Dedifferentiated amniotic fluid mesenchymal stem cell (primary cell): ENCODE measurements around the gene ARMC2.
"Not testable (repeated sequence)": the region's sequence is repeated elsewhere in the genome, so short reads cannot be mapped to it uniquely, and the experiment has no call there.

Experiments used
- DNase-seq: peaks from one replicate; pipeline ENCODE4 v3.0.0-alpha.2; 2016; ENCODE audit errors: extremely low spot score

Gene ARMC2

DNA sequence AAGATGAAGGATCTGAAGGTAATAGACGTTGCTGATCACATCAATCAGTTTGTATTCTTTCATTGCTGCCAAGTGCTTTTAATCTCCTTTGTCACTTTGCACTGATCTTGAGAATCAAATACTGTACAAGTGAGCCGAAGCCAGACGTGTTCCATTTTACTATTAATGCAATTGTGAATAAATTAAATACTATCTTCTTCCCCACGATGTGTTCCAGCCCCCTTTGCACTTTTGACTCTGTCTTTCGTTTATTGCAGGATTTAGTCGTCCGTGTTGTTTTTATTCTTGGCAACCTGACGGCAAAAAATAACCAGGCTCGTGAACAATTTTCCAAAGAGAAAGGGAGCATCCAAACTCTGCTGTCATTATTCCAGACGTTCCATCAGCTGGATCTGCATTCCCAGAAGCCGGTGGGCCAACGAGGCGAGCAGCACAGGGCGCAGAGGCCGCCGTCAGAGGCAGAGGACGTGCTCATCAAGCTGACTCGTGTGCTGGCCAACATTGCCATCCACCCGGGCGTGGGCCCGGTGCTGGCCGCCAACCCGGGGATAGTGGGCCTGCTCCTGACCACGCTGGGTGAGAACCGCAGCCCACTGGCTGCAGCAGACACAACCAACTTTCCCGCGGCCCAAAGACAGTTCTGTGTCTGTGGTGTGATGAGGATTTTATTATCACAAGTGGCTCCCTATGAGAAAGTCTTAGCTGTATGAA, 104.7 kb downstream of the ARMC2 start:
- no peak for DNase-seq

DNA sequence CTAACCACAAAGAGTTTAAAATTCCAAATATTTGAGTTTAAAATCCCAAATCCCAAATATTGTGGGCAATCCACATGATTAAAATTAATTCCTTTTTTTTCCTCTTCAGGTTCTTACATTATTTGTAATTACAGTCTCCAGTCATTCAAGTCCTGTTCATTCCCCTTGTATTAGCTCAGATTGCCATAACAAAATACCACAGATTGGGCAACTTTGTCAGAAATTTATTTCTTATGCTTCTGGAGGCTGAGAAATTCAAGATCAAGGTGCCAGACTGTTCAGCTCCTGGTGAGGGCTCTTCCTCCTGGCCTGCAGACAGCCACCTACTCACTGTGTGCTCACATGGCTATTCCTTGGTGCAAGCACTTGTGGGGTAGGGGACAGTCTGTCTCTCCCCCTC, 105.5 kb downstream of the ARMC2 start:
- no peak for DNase-seq

DNA sequence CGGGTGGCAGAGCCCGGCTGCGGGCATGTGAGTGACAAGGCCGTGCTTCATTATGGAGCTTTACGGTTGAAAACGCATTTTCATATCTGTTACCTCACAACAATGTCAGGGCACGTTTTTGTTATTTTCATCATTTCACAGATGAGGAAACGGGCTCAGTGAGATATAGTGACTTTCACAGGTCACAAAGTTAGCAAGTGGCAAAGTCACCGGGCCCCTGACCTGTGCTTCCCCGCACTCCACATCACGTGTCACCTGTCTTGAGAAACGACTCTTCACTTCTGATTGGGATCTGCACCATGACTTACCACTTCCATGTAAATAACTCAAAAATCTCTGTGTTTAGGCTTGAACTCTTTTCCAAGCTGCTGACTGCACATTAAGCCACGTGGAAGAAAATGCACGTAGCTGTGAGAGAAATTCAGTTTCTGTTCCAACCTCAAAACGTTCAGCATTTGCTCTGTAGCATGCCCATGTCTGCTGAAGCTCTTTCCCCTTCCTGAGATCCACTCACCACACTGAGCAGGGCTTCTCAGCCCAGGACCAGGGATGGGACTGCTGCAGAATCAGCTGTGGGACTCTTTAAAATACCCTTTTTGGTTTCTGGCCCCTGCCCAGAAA, 107.2 kb downstream of the ARMC2 start:
- no peak for DNase-seq

DNA sequence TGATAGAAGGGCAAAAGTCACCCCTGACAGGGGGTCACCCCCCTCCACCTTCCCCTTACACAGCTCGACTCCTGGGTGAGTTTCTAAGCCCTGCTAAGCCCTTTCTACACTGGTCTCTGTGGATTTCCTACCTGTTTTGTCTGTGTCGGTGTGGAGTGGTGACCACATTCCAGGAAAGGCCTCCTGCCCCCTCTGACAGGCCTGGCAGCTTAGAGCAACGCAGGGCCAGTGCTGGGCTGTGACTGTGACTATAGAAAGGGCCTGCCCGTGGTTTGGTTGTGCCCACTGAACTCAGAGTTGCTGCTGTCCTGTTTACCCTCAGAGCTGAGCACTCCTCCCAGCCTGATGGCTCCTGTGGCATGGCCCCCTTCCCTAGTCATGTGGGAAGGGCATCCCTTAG, 109.0 kb downstream of the ARMC2 start:
- DNase-seq, result no peak

DNA sequence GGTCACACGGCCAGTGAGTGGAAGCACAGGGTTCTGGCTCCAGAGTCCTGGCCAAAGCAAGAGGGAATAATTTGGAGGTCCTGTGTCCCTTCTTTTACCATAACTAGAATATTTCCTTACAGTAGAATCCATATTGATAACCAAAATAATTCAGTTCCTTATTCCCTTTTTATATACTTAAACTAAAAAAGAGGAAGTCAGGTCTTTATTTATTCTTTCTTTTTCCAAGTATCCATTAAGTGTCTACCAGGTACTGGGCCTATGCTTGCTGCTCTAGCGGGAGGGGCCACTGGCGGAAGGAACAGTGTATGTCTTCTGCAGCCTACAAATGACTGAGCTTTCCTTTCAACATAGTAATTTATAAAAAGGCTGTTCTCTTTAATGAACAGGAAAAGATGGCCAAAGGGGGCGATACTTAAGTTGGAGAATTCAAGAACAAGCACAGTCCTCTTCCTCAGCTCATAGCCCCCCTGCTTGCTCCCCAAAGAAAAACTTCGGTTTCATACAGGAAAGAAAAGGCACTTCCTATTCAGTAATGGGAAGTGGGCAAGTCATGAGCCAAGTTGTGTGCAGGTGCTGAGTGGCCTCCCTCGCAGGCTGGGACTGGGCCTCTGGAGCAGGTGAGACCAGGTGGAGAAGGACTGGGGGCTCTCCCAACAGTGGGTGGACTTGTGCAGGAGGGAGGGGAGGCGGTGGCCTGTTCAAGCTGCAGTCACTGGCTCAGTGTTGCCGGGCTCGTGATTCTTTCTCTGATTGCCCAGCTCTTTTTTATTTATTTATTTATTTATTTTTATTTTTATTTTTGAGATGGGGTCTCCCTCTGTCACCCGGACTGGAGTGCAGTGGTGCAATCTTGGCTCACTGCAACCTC, 110.9 kb downstream of the ARMC2 start:
- no peak for DNase-seq

DNA sequence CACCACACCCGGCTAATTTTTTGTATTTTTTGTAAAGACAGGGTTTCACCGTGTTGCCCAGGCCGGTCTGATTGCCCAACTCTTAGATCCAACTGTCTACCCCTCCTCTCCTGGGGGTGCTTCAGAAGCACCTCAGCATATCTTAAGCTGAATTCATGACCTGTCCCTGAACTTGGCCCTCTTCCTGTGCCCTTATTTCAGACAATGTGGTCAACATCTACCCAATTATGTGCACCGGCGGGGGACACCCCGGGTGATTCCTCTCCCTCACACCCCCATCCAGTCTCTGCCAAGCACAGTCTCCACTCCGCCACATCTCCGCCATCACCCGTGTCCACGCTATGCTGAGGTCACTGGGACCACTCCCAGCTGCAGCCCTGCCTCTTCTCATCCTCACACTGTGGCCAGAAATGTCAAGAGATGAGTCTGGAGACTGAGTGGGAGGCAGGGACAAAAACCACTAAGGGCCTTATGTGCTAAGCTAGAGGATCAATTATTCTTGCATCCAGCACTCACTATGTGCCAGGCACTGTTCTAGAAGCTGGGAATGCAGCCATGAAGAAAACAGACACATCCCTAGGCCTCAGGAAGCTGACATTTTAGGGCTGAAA, 111.9 kb downstream of the ARMC2 start:
- DNase-seq, result no peak

DNA sequence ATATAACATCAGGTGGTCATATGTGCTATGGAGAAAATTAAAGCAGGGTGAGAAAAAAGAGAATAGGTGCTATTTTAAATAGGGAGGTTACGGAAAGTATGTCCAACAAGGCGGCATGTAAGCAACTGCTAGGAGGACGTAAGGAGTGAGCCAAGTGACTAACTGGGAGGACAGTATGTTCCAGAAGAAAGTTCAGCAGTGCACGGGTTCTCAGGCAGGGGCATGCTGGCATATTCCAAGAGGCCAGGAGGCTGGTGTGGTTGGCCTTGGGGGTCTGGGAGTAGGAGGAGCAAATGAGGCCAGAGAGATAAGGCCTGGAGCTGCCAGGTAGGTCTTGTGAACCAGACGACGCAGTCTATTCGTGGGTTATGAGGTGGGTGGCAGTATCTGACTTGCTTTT, 112.4 kb downstream of the ARMC2 start:
- DNase-seq, result no peak

DNA sequence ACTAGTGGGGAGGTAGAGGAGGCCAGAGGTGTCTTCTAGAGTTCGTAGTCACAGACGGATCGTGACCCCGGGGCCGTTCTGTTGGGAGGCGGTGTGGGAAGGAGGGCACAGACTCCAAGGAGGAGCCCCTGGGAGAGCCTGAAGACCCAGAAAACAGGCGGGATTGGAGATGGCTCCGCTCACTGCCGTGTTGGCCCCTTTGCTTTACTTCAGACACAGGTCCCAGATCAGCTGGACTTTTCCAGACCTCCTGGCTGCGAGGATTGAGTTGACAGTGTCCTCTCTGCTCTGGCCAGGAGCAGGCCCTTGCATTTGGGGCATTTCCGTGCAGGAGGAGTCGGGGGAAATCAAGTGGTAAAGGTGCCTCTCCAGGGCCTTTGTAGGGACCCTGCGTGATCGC, 112.9 kb downstream of the ARMC2 start:
- no peak for DNase-seq

DNA sequence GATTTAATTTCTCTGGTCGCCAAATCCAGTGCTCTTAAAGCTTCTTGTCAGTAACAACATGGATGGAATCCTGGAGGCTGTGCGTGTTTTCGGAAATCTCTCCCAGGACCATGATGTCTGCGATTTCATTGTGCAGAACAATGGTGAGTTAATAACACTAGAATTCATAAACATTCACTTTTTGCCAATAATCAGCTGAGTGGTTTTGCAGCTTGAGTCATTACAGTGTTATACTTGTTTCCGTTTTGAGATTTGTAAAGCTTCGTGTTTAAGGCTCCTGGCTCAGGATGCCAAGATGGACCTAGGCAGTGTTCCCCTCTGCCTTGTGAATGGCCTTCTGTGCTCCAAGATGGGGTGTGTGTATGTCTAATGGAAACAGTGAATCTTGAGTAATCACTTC, 113.8 kb downstream of the ARMC2 start:
- DNase-seq, result no peak

DNA sequence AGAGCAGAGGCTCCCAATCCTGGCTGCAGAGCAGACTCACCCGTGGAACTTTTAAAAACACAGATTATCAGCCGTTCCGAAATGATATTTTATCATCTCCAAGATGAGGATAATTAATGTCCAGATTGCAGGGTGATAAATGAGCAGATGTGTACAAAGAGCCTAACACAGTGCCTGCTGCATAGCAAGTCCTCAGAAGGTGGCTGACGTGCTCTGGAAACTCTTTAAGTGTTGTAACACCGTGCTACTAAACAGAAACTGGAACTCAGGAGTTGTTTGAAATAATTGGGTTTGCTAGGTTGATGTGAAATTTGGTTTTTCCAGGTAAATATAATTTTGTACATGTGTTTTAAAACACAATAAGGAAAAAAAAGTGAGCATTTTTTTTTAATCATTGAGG, 118.0 kb downstream of the ARMC2 start:
- DNase-seq, result no peak

DNA sequence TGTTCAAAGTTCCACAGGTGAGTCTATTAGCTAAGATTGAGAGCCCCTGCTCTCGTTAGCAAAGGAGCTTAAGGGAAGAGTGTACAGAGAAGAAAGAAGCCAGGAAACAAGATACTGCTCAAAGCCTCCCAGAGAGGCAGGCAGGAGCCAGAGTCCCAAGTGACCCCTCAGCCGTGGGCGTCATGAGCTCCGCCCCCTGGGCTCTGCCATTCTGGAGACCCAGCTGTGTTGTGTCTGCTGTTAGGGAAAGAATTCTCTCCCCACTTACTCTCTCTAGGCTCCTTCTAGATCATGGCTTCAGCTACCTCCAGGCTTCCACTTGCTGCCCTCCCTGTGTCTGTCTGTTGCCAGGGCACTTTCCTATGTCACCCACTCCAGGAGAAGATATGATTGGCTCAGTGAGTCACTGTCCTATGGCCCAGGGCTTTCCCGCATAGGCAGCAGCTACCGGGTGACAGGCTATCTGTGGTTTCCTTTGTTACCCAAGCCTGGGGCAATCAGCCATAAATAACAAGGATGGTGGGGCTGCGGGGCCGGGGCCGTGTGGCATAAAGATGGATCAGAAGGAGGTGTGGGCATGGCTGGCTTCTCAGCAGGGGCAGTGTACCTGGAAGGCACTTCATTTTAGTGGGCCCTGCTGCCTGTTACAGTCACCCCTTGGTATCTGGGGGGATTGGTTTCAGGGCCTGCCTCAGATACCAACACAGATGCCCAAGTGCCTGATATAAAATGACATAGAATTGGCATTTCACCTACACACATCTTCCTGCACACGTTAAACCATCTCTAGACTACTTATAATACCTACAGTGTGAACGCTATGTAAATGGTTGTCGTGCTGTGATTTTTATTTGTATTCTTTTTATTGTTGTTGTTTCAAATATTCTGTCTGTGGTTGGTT, 118.9 kb downstream of the ARMC2 start:
- no peak for DNase-seq

DNA sequence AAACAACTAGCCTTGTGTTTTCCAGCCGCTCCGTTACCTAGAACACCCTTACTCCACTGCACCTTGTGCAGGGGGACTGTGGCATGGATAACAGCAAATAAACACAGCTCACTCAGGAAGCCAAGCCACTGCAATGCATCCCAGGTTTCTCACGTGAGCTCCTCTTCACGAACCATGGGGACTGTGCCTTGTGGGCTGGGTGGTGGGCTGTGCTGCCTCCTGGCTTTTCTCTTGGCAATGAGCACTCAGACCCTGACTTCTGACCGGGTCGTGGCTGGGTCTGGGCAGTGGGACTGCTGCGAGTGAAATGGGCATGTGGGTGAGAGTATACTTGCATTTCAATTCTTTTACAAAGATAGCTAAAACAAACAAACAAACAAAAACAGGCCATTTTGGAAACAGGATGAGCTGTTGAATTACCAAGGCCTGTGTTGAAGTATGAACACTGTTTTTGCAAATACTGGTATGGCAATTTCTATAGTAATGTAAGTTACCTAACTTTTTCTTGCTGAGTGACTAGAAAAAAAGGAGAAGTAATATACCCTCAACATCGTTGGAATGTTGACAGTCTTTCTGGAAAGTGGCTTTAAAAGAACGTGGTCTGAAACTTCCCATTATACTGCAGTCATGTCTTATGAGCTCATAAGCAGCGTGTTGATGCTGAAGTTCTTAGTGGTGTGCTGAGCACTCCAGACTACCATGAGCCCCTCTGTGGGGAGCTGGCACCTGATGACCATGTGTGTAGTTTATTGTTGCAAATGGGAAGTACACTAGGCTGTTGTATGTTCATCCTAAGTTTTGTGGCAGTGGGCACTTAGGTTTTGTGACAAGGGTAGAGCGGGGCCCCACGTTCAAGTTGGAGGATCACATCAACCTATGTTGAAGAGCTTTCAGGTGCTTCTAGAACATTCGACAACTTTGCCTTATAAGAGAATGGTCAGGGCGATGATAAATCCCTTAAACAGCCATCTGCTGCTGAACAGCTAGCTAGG, 120.4 kb downstream of the ARMC2 start:
- no peak for DNase-seq

DNA sequence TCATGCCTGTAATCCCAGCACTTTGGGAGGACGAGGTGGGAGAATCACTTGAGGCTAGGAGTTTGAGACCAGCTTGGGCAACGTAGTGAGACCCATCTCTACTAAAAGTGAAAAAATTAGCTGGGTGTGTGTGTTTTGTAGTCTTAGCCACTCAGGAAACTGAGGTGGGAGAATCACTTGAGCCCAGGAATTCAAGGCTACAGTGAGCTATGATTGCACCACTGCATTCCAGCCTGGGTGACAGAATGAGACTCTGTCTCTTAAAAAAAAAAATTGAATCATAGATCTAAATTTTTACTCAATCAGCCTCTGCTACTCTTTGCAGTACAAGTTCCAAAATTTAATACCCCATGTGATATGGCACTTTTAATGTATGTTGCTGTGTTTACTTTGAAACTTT, 121.6 kb downstream of the ARMC2 start:
- no peak for DNase-seq

DNA sequence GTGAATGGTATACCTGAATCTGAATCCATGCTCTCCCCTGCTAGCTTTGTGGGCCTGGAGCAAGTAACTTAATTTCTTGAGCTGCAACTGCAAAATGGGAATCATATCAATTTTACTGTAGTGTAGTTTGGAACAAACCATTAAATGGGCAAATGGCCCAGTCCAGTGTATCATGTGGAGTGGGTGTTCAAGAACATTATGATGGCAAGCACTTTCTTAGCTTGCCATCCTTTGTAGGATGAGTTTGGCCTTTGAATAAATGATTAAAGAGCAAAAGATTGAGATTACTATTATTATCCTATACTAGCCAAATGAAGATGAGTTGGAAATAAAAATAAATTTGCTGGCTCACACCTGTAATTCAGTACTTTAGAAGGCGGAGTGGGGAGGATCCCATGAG, 126.0 kb downstream of the ARMC2 start:
- no peak for DNase-seq

DNA sequence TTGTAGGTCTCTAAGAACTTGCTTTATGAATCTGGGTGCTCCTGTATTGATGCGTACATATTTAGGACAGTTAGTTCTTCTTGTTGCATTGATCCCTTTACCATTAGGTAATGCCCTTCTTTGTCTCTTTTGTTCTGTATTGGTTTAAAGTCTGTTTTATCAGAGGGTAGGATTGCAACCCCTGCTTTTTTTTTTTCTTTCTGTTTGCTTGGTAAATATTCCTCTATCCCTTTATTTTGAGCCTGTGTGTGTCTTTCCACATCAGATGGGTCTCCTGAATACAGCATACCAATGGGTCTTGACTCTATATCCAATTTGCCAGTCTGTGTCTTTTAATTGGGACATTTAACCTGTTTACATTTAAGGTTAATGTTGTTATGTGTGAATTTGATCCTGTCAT, 130.4 kb downstream of the ARMC2 start:
- not testable (repeated sequence) for DNase-seq

DNA sequence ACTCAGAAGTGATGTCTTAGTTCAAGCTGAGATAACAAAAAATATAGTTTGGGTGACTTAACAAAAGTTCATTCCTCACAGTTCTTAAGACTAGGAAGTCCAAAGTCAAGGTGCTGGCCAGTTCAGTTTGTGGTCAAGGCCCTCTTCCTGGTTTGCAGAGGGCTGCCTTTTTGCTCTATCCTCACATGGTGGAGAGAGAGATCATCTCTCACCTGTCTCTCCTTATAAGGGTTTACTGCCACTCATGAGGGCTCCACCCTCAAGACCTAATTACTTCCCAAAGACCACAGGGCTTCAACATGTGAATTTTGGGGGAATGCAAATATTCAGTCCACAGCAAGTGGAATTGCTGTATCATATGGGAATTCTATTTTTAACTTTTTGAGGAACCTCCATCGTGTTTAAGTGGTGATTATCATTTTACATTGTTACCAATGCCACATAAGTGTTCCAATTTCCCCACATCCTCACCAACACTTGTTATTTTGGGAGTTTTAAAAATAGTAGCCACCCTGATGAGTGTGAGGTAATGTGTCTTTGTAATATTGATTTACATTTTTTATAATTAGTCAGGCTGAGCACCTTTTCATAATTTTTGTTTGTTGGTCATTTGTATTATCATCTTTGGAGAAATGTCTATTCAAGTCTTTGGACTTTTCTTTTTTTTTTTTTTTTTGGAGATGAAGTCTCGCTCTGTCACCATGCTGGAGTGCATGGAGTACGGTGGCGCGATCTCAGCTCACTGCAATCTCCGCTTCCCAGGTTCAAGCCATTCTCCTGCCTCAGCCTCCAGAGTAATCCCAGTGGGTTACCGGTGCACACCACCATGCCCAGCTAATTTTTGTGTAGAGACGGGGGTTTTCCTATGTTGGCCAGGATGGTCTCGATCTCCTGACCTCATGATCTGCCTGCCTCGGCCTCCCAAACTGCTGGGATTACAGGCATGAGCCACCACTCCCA, 134.2 kb downstream of the ARMC2 start:
- no peak for DNase-seq

DNA sequence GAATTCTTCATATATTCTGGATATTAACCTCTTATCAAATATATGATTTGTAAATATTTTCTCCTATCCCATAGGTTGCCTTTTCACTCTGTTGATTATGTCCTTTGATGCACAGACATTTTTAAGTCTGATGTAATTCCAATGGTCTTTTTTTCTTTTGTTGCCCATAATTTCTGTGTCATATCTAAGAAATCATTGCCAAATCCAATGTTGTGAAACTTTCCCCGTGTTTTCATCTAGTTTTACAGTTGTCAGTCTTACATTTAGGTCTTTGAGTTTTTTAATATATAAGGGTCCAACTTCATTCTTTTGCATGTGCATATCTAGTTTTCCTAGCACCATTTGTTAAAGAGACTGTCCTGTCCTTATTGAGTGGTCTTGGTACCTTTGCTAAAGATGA, 134.9 kb downstream of the ARMC2 start:
- DNase-seq, result no peak

DNA sequence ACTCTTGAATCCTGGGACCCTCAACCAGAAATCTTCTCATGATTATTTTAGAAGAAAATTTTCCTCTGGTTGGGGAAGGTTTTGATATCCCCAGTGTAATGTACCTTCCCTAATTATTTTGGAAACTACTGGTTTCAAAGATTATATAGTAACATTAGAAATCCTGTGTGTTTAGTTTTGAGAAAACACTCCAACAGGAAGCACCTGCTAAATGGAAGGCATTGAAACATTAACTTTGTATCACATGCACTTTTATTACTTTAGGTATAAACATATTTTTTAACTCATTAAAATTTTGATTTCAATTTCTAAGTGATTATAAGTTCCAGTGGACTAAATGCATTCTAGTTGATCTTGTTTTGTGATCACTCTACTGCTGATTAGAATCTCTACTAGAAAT, 137.1 kb downstream of the ARMC2 start:
- DNase-seq, result no peak

DNA sequence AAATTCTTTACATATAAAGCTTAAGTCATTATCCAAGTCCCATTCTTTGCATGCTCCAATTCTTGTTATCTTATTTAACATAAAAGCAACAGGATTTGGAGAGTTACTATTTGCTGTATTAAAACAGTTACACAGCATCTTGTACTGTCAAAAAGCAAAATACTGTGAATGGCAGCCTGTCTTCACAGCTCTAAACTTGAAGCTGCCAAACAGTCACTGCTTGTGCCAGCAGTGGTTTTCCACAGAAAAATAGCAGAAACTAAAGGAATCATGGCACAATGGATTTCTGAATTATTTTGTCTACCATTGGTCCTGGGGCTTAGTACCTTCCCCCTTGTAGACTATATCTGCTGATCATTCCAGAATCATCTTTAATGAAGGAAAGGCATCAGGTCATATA, 138.9 kb downstream of the ARMC2 start:
- DNase-seq, result no peak
